Smooth muscle cell (in vitro differentiated cells): ENCODE measurements around the gene PTPRR. TPM values are rescaled to one million over a fixed set of nuclear protein-coding genes. Genes with fewer than 3 reads are reported as not detected.

Experiments used
- DNase-seq: peaks from one replicate; lab custom pipeline; 2025; ENCODE audit not compliant: unreplicated experiment; lab: John Stamatoyannopoulos, UW
- H2AFZ ChIP-seq: fragments of 200-600 bp; sonication (generic); 2 replicates; pipeline ENCODE4 v1.6.0; 2016; ENCODE audit warnings: antibody characterized with exemption, low read depth, mild to moderate bottlenecking
- H3F3A ChIP-seq: fragments of 200-600 bp; sonication (generic); 2 replicates; pipeline ENCODE4 v1.6.0; 2017; ENCODE audit warnings: antibody characterized with exemption, low read depth
- H3K27ac ChIP-seq: fragments of 200-600 bp; sonication (generic); 2 replicates; pipeline ENCODE4 v1.5.1; 2016; ENCODE audit warnings: low read depth, mild to moderate bottlenecking
- H3K27me3 ChIP-seq: fragments of 200-600 bp; sonication (generic); 2 replicates; pipeline ENCODE4 v1.6.1; 2016; ENCODE audit warnings: low read depth, mild to moderate bottlenecking
- H3K36me3 ChIP-seq: fragments of 200-600 bp; sonication (generic); 2 replicates; pipeline ENCODE4 v1.5.1; 2016; ENCODE audit warnings: low read depth
- H3K4me1 ChIP-seq: fragments of 200-600 bp; sonication (generic); 2 replicates; pipeline ENCODE4 v1.5.1; 2016; ENCODE audit warnings: low read depth
- H3K4me2 ChIP-seq: fragments of 200-600 bp; sonication (generic); 2 replicates; pipeline ENCODE4 v1.6.0; 2016; ENCODE audit warnings: mild to moderate bottlenecking
- H3K4me3 ChIP-seq: fragments of 200-600 bp; sonication (generic); 2 replicates; pipeline ENCODE4 v1.5.1; 2016; ENCODE audit warnings: mild to moderate bottlenecking
- H3K79me2 ChIP-seq: fragments of 200-600 bp; sonication (generic); 2 replicates; pipeline ENCODE4 v1.6.0; 2016; ENCODE audit warnings: low read depth, mild to moderate bottlenecking
- H3K9ac ChIP-seq: fragments of 200-600 bp; sonication (generic); 2 replicates; pipeline ENCODE4 v1.6.0; 2016; ENCODE audit warnings: low read depth
- H3K9me3 ChIP-seq: fragments of 200-600 bp; sonication (generic); replicated peaks from 2 replicates; pipeline ENCODE4 v1.5.1; 2016; ENCODE audit warnings: low read depth
- H4K20me1 ChIP-seq: fragments of 200-600 bp; sonication (generic); 2 replicates; pipeline ENCODE4 v1.6.0; 2016; ENCODE audit warnings: low read depth
- WGBS: methylation state at CpG from one replicate; pipeline ENCODE4 v1.1.7; 2016; ENCODE audit warnings: low lambda C conversion rate; 5-methylcytosine and 5-hydroxymethylcytosine counted together
- polyA plus RNA-seq: library from polyadenylated mRNA; unstranded; fragments of >200 nt; fragmentation: Nextera tagmentation; extraction: Ambion mirVana; gene quantifications from 2 replicates; pipeline ENCODE4 v1.2.1, GENCODE V29; 2016
- total RNA-seq: library from RNA; depleted of rRNA; stranded (reverse); fragments of >200 nt; gene quantifications from 2 replicates; pipeline ENCODE4 v1.2.3, GENCODE V29; 2014
- TF ChIP-seq, protein P1 (sequence below): fragments of 200-600 bp; sonication (generic); IDR thresholded peaks from 2 replicates; pipeline ENCODE4 v1.5.1; 2017; ENCODE audit warnings: borderline replicate concordance, mild to moderate bottlenecking, antibody characterized with exemption; ENCODE audit not compliant: insufficient read depth, poor library complexity, severe bottlenecking

Gene PTPRR
- total and polyA plus RNA-seq, 2 experiments from 2014 or later = 2.8 to 17.8 TPM

DNA sequence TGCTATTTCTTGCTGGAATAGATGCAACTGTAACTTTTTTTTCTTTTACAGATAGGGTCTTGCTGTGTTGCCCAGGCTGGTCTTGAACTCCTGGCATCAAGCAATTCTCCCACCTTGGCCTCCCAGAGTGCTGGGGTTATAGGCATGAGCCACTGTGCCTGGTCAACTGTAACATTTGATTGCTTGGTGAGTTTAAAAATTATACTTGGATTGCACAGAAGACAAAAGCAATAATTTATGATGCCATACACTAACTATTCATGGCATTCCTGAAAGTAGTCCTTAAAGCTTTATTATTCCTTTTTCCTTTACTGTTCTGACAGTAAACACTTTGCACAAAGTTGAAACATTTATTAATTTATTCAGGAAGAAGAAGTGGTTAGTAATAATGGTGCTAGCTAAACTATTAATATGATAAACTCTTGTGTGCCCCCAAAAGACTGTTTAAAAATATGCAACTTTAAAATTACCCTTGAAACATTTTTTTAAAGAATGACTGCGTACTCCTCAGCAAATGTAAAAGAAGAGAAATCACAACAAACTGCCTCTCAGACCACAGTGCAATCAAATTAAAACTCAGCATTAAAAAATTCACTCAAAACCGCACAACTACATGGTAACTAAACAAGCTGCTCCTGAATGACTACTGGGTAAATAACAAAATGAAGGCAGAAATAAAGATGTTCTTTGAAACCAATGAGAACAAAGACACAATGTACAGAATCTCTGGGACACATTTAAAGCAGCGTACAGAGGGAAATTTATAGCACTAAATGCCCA lies 291.6 kb downstream of the PTPRR start:
- Histone ChIP-seq H3K4me1 (no peaks in the 10 kb centered on the region), H3K27ac (no peak overlapping the region), H4K20me1 (no peaks in the 10 kb centered on the region), H2AFZ (no peak overlapping the region), H3K9me3 (no peaks in the 10 kb centered on the region), H3K4me2 (no peak overlapping the region), H3K4me3 (no peak overlapping the region), H3K9ac (no peak overlapping the region), H3K79me2 (no peaks in the 10 kb centered on the region), H3K27me3 (no peaks in the 10 kb centered on the region), H3F3A (no peaks in the 10 kb centered on the region), H3K36me3 (no peaks in the 10 kb centered on the region)
- no peak for DNase-seq
- 97% methylated on average over 3 of the region's 3 CpGs for WGBS
- TF ChIP-seq, protein P1, sequence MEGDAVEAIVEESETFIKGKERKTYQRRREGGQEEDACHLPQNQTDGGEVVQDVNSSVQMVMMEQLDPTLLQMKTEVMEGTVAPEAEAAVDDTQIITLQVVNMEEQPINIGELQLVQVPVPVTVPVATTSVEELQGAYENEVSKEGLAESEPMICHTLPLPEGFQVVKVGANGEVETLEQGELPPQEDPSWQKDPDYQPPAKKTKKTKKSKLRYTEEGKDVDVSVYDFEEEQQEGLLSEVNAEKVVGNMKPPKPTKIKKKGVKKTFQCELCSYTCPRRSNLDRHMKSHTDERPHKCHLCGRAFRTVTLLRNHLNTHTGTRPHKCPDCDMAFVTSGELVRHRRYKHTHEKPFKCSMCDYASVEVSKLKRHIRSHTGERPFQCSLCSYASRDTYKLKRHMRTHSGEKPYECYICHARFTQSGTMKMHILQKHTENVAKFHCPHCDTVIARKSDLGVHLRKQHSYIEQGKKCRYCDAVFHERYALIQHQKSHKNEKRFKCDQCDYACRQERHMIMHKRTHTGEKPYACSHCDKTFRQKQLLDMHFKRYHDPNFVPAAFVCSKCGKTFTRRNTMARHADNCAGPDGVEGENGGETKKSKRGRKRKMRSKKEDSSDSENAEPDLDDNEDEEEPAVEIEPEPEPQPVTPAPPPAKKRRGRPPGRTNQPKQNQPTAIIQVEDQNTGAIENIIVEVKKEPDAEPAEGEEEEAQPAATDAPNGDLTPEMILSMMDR = no peak

DNA sequence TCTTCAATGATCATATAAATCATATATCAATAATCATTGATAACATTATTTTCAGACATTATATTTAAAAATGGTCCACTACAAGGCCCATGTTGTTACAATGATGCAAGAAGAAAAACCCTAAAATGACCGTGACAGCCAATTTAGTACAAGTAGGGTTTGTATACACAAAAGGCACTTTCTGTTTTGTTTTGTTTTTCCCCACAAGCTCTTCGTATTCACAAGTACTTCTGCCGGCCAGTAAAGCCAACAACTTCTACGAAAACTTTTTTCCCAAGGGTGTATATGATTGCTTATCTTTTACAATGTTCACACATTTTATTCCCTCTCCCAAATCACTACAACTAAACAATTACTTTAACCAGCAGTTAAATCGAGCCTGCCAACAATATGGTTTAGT lies 292.9 kb downstream of the PTPRR start:
- no peak for DNase-seq
- H4K20me1 ChIP-seq = no peaks in the 10 kb centered on the region
- H3K79me2 ChIP-seq = no peaks in the 10 kb centered on the region
- no peak overlapping the region for H3K4me3 ChIP-seq
- H3K4me1 ChIP-seq = no peaks in the 10 kb centered on the region
- no peaks in the 10 kb centered on the region for H3K36me3 ChIP-seq
- no peaks in the 10 kb centered on the region for H3K9me3 ChIP-seq
- WGBS = 82% methylated on average over 5 of the region's 5 CpGs
- H3K27ac ChIP-seq = no peak overlapping the region
- no peak overlapping the region for H3K9ac ChIP-seq
- H2AFZ ChIP-seq = no peak overlapping the region
- no peaks in the 10 kb centered on the region for H3K27me3 ChIP-seq
- H3F3A ChIP-seq = no peaks in the 10 kb centered on the region
- H3K4me2 ChIP-seq = no peak overlapping the region
- TF ChIP-seq, protein P1 = no peak

DNA sequence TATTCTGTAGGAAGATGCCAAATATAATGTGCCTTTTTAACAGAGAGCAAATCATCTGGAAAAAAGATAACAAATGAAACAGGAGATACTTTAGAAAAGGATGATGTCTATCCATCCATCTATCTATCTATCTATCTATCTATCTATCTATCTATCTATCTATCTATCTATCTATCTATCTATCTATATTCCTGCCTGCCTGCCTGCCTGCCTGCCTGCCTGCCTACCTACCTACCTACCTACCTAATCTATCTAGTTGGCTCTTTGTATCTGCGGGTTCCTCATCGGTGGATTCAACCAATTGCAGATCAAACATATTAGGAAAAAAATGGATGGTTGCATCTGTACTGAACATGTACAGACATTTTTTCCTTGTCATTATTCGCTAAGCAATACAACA lies 294.4 kb downstream of the PTPRR start:
- Histone ChIP-seq H3K79me2 (no peaks in the 10 kb centered on the region), H3K9ac (no peak overlapping the region), H2AFZ (no peak overlapping the region), H3K27ac (no peak overlapping the region), H3K4me2 (no peak overlapping the region), H3K4me3 (no peak overlapping the region), H3K36me3 (no peaks in the 10 kb centered on the region), H3F3A (no peaks in the 10 kb centered on the region), H4K20me1 (no peaks in the 10 kb centered on the region), H3K27me3 (no peaks in the 10 kb centered on the region), H3K9me3 (no peaks in the 10 kb centered on the region), H3K4me1 (no peaks in the 10 kb centered on the region)
- TF ChIP-seq, protein P1 = no peak
- WGBS = 93% methylated on average over 3 of the region's 3 CpGs
- DNase-seq = no peak
